Hindlimb muscle (tissue), 1 donor: ENCODE data around the gene DYNC1H1. TPM values are rescaled to one million over a fixed set of nuclear protein-coding genes. Genes with fewer than 3 reads are reported as not detected.

Source experiments
- DNase-seq: peaks from one replicate; pipeline ENCODE4 v3.0.0-alpha.2; 2013
- polyA plus RNA-seq: library from polyadenylated mRNA; unstranded; fragments of 120-200 nt; gene quantifications from one replicate; pipeline ENCODE4 v1.2.1, GENCODE V29; 2013; ENCODE audit not compliant: insufficient read length

DYNC1H1 gene
- polyA plus RNA-seq, 1 donor, result 274 TPM

DNA sequence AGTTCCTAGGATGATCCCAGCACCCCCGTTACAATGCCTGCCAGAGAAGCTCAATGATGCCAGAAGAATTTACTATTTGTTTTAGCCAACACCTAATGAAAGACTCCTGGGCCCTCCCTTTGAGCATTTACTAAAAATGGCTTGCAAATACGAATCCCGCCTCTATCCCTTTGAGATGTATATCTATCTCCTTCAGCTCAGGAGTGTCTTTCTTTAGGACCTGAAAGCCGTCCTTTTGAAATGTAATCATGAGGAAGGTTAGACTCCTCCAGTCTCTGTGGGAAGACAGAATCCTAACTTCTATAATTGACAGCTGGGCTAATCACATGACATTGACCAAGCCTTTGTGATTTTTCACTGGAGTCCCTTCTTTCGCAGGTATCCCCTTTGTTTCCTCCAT, 19.2 kb upstream of the DYNC1H1 start:
- DNase-seq, result no peak

DNA sequence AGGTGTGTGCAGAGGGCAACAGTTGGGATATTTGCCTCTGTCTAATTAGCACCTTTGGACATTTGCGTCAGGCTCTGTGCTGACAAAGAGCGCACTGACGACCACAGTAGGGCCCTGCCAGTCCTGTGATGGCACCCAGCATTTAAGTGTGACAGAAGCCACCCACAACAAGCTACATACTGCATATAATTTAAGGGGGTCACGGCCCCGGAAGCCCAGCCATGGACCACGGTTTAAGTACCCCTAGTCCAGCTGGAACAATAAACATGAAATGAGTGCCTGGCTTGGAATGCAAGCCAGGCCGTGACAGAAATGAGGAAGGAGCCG, 16.8 kb upstream of the DYNC1H1 start:
- no peak for DNase-seq

- peak; percentile 100 for DNase-seq
Measured at GRCh38 chr14:101947904-101948665, 16.3 kb upstream of the DYNC1H1 start.

DNA sequence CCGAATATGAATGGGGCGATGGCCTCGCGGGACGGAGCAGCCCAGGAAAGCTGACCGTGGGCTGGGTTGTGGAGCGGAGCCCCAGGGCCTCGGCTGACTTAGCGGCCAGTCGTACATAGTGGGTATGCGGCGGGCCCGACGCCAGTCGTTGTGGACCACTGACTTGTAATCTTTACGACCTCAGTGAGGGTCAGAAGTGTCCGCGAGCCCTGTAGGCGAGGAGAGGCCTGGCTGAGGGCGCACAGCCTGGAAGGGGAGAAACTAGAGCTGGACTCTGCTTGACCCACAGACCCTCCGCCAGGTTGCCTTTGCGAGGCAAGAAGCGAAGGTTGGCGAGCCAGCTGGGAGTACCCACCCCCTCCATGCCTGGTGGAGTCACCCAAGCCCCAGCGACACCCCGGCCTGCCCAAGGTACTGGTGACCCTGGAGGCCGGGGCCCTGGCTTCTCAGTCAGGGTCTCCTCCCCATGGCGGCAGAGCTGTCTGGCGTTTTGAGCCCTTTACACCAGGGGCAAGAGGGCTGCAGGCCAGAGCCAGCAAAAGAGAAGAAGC, 15.6 kb upstream of the DYNC1H1 start:
- no peak for DNase-seq

DNA sequence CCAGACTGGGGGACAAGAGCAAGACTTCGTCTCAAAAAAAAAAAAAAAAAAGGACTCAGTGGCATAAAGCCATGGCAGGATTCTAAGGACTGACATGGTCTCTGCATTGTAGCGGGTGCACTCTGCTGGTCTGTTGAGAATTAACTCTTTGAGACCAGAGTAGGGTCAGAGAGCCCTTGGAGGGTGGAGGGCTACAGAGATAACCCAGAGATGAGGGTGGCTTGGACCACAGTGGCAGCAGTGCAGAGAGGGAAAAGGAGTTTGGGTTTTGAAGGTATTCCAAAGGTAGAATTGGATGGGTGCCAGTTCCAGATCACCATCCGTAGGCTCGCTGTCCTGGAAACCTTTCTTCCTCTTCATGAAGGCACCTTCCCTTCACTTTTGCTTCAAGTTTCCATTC, 14.3 kb upstream of the DYNC1H1 start:
- DNase-seq, result no peak

DNA sequence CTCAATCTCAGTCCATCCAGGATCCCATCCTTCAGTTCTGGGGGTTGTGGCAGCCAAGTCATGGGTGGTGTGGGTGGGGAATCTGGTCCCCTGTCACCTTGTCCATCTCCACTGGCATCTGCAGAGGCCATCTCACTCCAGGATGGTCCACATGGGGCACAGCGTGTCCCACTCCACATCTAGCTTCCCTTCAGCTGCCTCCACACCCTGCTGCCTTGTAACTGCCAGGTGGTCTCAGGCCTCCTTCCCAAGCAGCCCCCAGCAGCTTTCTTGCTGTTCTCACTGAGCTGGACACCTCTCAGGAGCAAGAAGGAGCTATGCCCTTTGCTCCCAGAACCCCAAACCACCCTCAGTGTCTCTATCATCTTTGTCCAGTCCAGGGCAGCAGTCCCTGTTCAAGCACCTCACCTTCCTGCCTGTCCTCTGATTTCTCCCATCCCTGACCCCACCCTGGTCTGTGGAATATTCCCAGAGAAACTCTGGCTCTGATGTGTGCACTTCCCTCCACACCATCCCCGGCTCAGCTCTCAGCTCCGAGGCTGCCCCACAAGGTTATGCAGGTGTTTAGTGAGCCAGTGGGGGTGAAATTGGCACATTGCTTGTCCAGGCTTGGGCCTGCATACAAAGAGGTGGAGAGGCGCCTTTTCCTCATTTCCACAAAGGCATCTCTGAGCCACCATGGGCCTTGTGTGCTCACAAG, 13.7 kb upstream of the DYNC1H1 start:
- DNase-seq, result no peak

- no peak for DNase-seq
Measured at GRCh38 chr14:101953151-101953550, 11.2 kb upstream of the DYNC1H1 start.

DNA sequence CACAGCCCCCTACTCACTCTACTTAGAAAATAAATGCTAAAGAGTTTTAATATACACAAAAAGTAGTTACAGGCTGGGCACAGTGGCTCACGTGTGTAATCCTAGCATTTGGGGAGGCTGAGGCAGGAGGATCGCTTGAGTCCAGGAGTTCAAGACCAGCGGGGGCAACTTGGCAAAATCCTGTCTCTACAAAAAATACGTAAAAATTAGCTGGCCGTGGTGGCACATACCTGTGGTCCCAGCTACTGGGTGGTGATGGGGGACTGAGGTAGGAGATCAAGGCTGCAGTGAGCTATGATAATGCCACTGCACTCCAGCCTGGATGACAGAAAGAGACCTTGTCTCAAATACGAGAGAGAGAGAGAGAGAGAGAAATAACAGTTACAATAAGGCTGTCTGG, 9.9 kb upstream of the DYNC1H1 start:
- no peak for DNase-seq

DNA sequence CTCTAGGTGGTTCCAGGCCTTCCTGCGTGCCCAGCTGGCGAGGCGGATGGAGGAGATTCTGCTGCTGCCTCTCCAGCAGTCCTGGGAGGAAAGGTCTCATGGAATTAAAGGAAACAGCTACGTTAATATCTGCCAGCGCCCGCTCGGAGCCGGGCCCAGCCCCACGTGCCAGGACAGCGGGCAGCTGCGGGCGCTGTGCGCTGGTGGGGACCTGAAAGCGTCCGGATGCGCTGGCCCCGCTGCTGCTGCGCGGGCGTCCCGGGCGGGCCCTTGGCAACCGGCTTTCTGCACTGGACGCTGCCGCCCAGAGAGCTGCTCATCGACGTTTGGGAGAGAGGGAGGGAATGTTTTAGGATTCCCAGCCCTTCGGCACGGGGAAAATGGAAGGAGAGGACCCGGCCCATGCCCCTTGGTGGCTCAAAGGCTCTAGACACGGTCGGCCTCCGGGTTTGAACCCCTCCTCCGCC, 8.6 kb upstream of the DYNC1H1 start:
- DNase-seq, result no peak

GRCh38 chr14:101956179-101956885, 8.0 kb upstream of the DYNC1H1 start:
- DNase-seq, result no peak

DNA sequence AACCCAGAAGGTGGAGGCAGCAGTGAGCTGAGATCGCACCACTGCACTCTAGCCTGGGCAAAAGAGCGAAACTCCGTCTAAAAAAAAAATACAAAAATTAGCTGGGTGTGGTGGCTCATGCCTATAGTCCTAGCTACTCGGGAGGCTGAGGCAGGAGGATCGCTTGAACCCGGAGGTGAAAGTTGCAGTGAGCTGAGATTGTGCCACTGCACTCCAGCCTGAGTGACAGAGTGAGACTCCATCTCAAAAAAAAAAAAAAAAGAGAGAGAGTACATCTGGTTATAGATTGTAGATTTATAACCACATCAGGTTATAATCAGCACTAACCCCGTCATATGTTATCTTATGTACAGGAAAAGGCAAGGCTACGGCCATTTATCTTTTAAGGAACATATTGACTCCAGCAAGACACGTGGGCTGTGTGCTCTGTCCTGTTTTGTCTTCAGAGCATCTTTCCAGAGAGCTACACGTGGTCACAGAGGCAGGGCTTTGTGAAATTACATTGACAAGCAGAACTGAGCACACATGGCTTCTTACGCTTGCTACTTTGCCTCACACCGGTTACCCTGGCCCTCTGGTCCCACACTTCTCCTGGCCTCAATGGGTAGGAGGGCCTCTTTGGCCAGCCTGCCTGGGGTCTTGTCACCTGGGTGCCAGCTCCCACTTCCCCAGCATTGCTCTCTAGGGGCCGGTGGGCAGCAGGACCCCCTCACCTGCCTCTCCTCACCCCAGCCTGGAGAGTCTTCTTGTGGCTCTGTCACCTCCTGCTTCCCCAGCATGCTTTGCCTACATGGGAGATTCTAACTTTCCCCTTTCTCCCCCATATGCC, 6.8 kb upstream of the DYNC1H1 start:
- no peak for DNase-seq

DNA sequence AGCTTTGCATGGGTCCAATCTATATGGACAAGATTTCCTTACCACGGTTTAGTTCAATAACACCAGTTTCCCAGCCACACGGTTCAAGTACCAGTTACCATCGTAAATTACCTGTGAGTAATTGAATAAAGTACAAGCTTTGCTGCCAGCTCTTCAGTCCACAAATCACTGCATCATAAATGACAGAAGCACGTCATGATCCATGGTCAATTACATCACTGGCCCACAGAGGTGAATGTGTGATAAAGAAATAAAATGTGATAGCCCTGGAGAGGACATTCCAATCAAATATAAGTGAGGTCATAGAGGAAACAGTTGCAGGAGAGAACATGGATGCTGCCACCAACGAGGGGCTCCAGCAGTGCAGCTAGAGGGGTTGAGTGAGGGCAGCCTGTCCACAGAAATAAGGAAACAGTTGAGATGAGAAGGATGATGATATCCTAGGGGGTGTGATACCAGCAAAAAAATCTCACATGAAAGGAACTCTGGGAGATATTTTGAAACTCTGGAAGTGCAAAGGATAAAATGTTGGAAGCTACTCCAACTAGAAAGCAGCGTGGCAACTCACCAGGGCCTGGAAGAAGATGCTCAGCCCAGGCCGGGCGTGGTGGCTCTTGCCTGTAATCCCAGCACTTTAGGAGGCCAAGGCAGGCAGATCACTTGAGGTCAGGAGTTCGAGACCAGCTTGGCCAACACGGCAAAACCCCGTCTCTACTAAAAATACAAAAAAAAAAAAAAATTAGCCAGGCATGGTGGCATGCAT, 5.8 kb upstream of the DYNC1H1 start:
- no peak for DNase-seq

DNA sequence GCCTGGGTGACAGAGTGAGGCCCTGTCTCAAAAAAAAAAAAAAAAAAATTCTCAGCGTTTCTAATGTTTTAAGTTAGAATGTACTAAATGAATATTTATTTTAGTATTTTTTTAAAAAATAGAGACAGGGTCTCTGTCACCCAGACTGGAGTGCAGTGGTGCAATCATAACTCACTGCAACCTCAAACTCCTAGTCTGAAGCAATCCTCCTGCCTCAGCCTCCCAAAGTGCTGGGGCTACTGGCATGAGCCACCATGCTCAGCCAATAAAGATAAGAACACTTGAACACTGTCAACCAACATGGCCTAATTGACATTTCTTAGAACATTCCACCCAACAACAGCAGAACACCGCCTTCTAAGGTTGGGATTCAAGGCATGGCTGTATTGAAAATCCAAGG, 5.1 kb upstream of the DYNC1H1 start:
- no peak for DNase-seq

- DNase-seq, result no peak
Measured at GRCh38 chr14:101960225-101960624, 4.1 kb upstream of the DYNC1H1 start.

DNA sequence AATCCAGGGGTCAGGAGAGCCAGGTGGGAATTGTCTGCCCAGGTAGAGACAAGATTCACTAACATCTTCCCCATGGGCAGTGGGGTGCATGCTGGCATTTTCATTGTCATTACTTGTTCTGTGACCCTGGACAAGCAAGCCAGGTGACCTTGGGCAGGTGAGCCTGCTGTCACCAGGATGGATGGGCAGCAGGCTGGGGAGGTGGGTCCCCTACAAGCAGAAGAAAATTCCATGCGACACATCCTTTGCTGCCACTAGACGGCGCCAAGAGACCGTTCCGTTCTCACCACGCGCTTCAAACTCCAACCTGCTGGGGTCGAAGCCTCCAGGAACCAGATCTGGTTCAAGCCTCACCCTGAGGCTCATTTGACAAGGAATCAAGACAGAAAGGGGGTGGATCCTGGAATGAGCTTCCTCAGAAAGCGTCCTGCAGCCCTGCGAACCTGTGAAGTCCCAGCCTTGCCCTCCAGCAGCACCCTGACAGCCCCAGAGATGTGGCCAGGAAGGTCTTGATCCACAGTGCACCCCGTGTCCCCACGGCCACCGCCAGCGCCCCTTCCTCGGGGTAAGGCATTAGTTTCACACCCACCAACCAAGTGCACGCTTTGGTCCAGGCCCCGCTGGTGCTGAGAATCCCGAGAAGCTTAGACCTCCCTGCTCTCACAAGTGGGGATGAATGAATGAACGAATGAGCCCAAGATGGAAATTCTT, 3.2 kb upstream of the DYNC1H1 start:
- DNase-seq, result peak; percentile 80

DNA sequence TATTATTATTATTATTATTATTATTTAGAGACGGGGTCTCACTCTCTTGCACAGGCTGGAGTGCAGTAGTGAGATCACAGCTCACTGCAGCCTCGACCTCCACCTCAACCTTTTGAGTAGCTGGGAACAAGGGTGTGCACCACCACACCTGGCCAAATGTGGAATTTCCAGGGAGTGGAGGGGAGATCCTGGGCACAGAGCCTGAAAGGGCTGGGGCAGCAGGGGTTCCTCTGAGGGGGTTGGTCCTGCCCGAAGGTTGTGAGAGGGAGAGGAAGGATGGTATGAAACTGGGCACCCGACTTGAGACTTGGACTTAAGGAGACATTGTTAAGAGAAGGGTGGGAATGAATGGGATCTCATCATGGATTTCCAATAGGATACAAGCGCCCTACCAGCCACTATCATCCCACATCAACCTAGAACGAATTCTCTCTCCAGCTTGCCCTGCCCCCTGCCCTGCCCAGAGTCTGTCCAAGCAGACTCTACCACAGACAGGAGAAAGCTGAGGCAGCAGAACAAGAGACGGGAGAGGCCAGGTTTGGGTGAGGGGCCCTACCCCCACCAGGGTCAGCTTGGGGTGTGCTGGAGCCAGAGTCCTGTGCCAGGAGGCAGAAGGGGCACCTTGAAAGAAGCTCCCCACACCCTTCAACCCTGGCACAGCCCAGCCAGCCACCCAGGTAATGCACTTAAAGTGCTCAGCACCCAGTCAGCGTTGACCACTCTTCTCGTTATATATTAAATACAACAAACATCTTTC, 2.4 kb upstream of the DYNC1H1 start:
- DNase-seq, result no peak

- peak; percentile 49 for DNase-seq
Measured at GRCh38 chr14:101962503-101962874, 1.9 kb upstream of the DYNC1H1 start.

DNA sequence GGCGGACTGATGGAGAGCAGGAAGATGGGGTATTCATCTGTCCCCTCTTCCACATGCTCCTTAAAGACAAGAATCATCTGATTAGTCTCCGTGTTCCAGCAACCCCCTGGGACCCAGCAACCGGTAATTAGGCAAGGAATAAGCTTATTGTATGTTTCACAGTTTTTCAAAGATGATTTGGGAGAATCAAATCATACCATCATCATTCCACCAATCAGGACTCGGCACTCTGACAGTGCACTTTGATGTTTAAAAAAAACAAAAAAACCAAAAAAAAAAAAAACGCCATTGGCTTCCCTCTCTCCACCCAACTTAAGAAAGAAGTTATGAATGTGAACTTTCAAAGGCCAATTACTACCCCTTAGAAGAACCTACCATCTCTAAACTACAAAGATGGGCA, 1.3 kb upstream of the DYNC1H1 start:
- no peak for DNase-seq

GRCh38 chr14:101963656-101964296, 597 bp upstream of the DYNC1H1 start:
- peak; percentile 22 for DNase-seq

- DNase-seq, result peak; percentile 70
Measured at GRCh38 chr14:101965181-101965544, 790 bp downstream of the DYNC1H1 start.
